PC-3 (cell line): ENCODE data around the gene AIFM3. TPM values are rescaled to one million over a fixed set of nuclear protein-coding genes. Genes with fewer than 3 reads are reported as not detected.

Source experiments
- ATAC-seq: fragments of 200-7000 bp; cut with Tn5 transposase; 2 replicates; pipeline ENCODE4 v1.9.1; 2020; ENCODE audit warnings: mild to moderate bottlenecking, moderate library complexity
- BruUV-seq: library from RNA; stranded (reverse); fragments of 400-500 nt; replicated peaks from 2 replicates; lab custom pipeline; 2021; lab: Mats Ljungman, UMichigan
- CTCF ChIA-PET: fragments of 300-600 bp; sonication (Branson Sonifier 250); formaldehyde crosslinking; loops from one replicate; lab custom pipeline; 2022; ENCODE audit warnings: antibody characterized with exemption; lab: Charles Lee
- POLR2A ChIA-PET: fragments of 300-600 bp; sonication (Branson Sonifier 250); formaldehyde crosslinking; loops from one replicate; lab custom pipeline; 2022; ENCODE audit warnings: antibody characterized with exemption; ENCODE audit not compliant: unreplicated experiment; lab: Charles Lee
- DNase-seq: peaks from one replicate; pipeline ENCODE4 v3.0.0-alpha.2; 2015
- H2AFZ ChIP-seq: fragments of 300-600 bp; sonication (generic); 2 replicates; pipeline ENCODE4 v1.6.0; 2016; ENCODE audit warnings: antibody characterized with exemption, low read length
- H3F3A ChIP-seq: fragments of 300-600 bp; sonication (generic); one replicate; pipeline ENCODE4 v1.6.0; 2017; ENCODE audit warnings: antibody characterized with exemption, low read length, control low read depth, mild to moderate bottlenecking; ENCODE audit not compliant: unreplicated experiment
- H3K27ac ChIP-seq: fragments of 300-600 bp; sonication (generic); 2 replicates; pipeline ENCODE4 v1.5.1; 2016; ENCODE audit warnings: mild to moderate bottlenecking, low read length
- H3K27me3 ChIP-seq: fragments of 300-600 bp; sonication (generic); 2 replicates; pipeline ENCODE4 v1.6.1; 2016; ENCODE audit warnings: low read length, mixed read lengths
- H3K36me3 ChIP-seq: fragments of 300-600 bp; sonication (generic); 2 replicates; pipeline ENCODE4 v1.6.1; 2016; ENCODE audit warnings: low read depth, mixed run types, low read length, mixed read lengths
- H3K4me1 ChIP-seq: fragments of 300-600 bp; sonication (generic); 2 replicates; pipeline ENCODE4 v1.5.1; 2016; ENCODE audit warnings: low read length; ENCODE audit not compliant: insufficient read depth
- H3K4me2 ChIP-seq: fragments of 300-600 bp; sonication (generic); 2 replicates; pipeline ENCODE4 v1.6.0; 2016; ENCODE audit warnings: low read length
- H3K4me3 ChIP-seq: fragments of 300-600 bp; sonication (generic); 2 replicates; pipeline ENCODE4 v1.5.1; 2016; ENCODE audit warnings: mild to moderate bottlenecking, low read length, mixed read lengths
- H3K79me2 ChIP-seq: fragments of 300-600 bp; sonication (generic); 2 replicates; pipeline ENCODE4 v1.6.1; 2017; ENCODE audit warnings: low read length, mixed read lengths
- H3K9ac ChIP-seq: fragments of 300-600 bp; sonication (generic); 2 replicates; pipeline ENCODE4 v1.6.0; 2016; ENCODE audit warnings: mild to moderate bottlenecking, low read length
- H3K9me2 ChIP-seq: fragments of 300-600 bp; sonication (generic); replicated peaks from 2 replicates; pipeline ENCODE4 v1.6.1; 2016; ENCODE audit warnings: mixed run types, low read length, mixed read lengths
- H3K9me3 ChIP-seq: fragments of 300-600 bp; sonication (generic); 2 replicates; pipeline ENCODE4 v1.6.1; 2016; ENCODE audit warnings: low read length, mixed read lengths
- H4K20me1 ChIP-seq: fragments of 300-600 bp; sonication (generic); 2 replicates; pipeline ENCODE4 v1.6.1; 2016; ENCODE audit warnings: low read length, mixed read lengths
- CTCF ChIP-seq: fragments of 300-600 bp; sonication (generic); conservative IDR thresholded peaks from 2 replicates; pipeline ENCODE4 v1.5.1; 2017; ENCODE audit warnings: antibody characterized with exemption, low read depth, mild to moderate bottlenecking, low read length
- EZH2 ChIP-seq: fragments of 300-600 bp; sonication (generic); IDR thresholded peaks from one replicate; pipeline ENCODE4 v1.6.1; 2017; ENCODE audit warnings: antibody characterized with exemption, mild to moderate bottlenecking, low read length; ENCODE audit not compliant: unreplicated experiment
- EZH2phosphoT487 ChIP-seq: fragments of 300-600 bp; sonication (generic); IDR thresholded peaks from 2 replicates; pipeline ENCODE4 v1.6.1; 2018; ENCODE audit warnings: mild to moderate bottlenecking, antibody characterized with exemption, low read length, borderline replicate concordance
- intact Hi-C: fragments of 100-400 bp; cut with micrococcal nuclease; formaldehyde crosslinking; loops from 2 replicates; pipeline ENCODE4 v1.9.0; 2023
- total RNA-seq: library from RNA; depleted of rRNA; stranded (reverse); fragments of >200 nt; gene quantifications from 2 replicates; pipeline ENCODE4 v1.2.3, GENCODE V29; 2014

Gene AIFM3
- total RNA-seq, 1 experiment from 2014 or later = 1.5 TPM

GRCh38 chr22:20951932-20952380, 15.1 kb upstream of the AIFM3 start:
- Histone ChIP-seq H3K27ac (no peak overlapping the region), H3K79me2 (peaks cover 80% of the 10 kb centered on the region), H3K4me3 (no peak overlapping the region), H2AFZ (no peak overlapping the region), H3K4me2 (no peak overlapping the region), H4K20me1 (peaks cover 18% of the 10 kb centered on the region), H3K27me3 (no peaks in the 10 kb centered on the region), H3K4me1 (peaks cover 16% of the 10 kb centered on the region), H3K36me3 (peaks cover 39% of the 10 kb centered on the region; the same call in 1 of the 2 replicates), H3F3A (peaks cover 4% of the 10 kb centered on the region), H3K9me3 (no peaks in the 10 kb centered on the region), H3K9me2 (no peaks in the 10 kb centered on the region), H3K9ac (no peak overlapping the region)
- ChIA-PET POLR2A (no interaction called here), CTCF (no interaction called here)
- DNase-seq (no peak), ATAC-seq (no peak)
- intact Hi-C loops = loop anchor here (5.0 kb wide), 1 partner anchor 65 kb away; no protein-coding TSS in a partner anchor
- TF ChIP-seq EZH2phosphoT487 (no peak), EZH2 (no peak), CTCF (no peak)
- BruUV-seq = no TSS peak

GRCh38 chr22:20952544-20953341, 14.3 kb upstream of the AIFM3 start:
- Histone ChIP-seq H3K79me2 (peaks cover 75% of the 10 kb centered on the region), H3K4me2 (no peak overlapping the region), H3K4me3 (no peak overlapping the region), H3K4me1 (peaks cover 16% of the 10 kb centered on the region), H3F3A (peaks cover 4% of the 10 kb centered on the region), H3K9me3 (no peaks in the 10 kb centered on the region), H3K9ac (no peak overlapping the region), H3K36me3 (peaks cover 39% of the 10 kb centered on the region; the same call in 1 of the 2 replicates), H4K20me1 (peaks cover 18% of the 10 kb centered on the region), H3K27ac (no peak overlapping the region), H3K9me2 (no peaks in the 10 kb centered on the region), H3K27me3 (no peaks in the 10 kb centered on the region), H2AFZ (no peak overlapping the region)
- ChIA-PET POLR2A (no interaction called here), CTCF (no interaction called here)
- ATAC-seq = no peak
- TF ChIP-seq EZH2phosphoT487 = no peak
- TF ChIP-seq EZH2 = no peak
- no peak for TF ChIP-seq CTCF
- no TSS peak for BruUV-seq
- intact Hi-C loops = loop anchor here (5.0 kb wide), 1 partner anchor 65 kb away; no protein-coding TSS in a partner anchor
- no peak for DNase-seq

- no peak overlapping the region for H3K9ac ChIP-seq
- H4K20me1 ChIP-seq = peaks cover 14% of the 10 kb centered on the region
- peaks cover 4% of the 10 kb centered on the region for H3F3A ChIP-seq
- H3K27me3 ChIP-seq = no peaks in the 10 kb centered on the region
- peaks cover 70% of the 10 kb centered on the region for H3K79me2 ChIP-seq
- intact Hi-C loops = loop anchor here (5.0 kb wide), 1 partner anchor 66 kb away; no protein-coding TSS in a partner anchor
- CTCF ChIA-PET = no interaction called here
- POLR2A ChIA-PET = no interaction called here
- no peak overlapping the region for H3K4me3 ChIP-seq
- H3K9me3 ChIP-seq = no peaks in the 10 kb centered on the region
- no peak overlapping the region for H3K4me2 ChIP-seq
- no peak for TF ChIP-seq EZH2phosphoT487
- TF ChIP-seq EZH2 = no peak
- no peak for TF ChIP-seq CTCF
- H3K4me1 ChIP-seq = peaks cover 18% of the 10 kb centered on the region
- H2AFZ ChIP-seq = no peak overlapping the region
- H3K9me2 ChIP-seq = no peaks in the 10 kb centered on the region
- H3K27ac ChIP-seq = no peak overlapping the region
- peaks cover 39% of the 10 kb centered on the region; the same call in 1 of the 2 replicates for H3K36me3 ChIP-seq
- BruUV-seq = no TSS peak
- ATAC-seq (no peak), DNase-seq (no peak)
Measured at GRCh38 chr22:20953342-20953608, 13.8 kb upstream of the AIFM3 start.
